NCI-H345 (cell line): ENCODE measurements around the gene ABLIM1.

ENCODE experiments used
- DNase-seq: peaks from one replicate; lab custom pipeline; 2025; lab: John Stamatoyannopoulos, UW

Gene ABLIM1

DNA sequence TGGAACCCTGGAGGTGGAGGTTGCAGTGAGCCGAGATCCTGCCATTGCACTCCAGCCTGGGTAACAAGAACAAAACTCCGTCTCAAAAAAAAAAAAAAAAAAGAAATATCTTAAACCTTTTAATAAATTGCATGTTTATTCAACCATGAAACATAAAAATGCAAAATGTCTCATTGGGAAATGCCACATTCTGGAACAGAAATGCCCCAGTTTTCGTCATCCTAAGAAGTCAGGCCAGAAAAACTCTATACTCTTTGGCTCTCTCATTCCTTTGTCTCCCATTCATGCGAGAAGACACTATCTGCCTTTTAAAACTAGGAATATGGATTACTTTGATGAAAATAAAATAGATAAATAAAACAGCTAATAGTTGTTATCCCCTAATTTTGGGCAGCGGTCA lies 21.5 kb upstream of the ABLIM1 start:
- DNase-seq: no peak

DNA sequence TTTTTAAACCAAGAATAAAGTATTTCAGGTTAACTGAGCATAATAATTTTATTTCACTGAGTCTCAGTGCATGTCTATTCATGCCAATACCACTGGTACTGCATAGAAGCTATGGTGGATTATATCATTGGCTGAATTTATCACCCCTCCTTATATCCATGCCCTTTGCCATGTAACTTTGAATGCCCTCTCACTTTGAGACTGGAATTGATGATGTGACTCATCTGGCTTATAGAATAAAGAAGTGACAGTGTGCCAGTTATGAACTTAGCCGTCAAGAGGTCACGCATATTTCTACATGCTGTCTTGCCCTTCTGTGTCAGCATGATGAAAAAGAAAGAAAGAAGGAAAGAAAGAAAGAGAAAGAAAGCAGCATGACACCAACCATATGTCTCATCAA lies 20.7 kb upstream of the ABLIM1 start:
- DNase-seq: no peak

DNA sequence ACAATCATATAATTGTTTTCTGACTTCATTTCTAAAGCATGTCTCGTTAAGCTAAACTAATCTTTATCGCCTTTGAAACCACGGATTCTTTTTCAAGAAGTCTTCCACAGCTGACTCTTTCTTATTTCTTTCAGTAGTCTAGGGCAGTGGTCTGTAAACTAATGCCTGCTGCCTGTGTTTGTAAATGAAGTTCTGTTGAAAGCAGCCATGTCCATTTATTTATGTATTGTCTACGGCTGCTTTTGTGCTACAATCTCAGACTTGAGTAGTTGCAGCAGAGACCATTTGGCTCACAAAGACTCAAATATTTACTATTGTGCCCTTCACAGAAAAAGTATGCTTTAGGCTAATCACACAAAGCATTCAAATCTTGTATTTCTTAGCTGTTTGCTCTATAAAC lies 20.3 kb upstream of the ABLIM1 start:
- DNase-seq: no peak

DNA sequence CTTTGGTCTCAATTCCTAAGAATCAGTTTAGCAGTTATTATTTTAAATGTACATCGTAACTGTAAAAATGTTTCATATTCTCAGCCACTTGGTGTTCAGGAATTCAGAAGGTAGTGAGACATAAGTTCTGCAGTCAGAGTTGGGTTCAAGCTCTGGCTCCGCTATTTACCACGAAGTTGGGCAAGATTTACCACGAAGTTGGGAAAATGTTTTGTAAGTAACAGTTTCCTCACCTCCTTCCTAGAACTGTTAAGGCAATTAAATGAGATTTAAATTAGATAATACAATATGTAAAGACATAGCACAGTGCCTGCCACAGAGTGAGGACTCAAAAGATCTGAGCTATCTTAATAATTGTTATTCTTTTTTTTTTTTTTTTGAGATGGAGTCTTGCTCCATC lies 16.3 kb upstream of the ABLIM1 start:
- no peak for DNase-seq

DNA sequence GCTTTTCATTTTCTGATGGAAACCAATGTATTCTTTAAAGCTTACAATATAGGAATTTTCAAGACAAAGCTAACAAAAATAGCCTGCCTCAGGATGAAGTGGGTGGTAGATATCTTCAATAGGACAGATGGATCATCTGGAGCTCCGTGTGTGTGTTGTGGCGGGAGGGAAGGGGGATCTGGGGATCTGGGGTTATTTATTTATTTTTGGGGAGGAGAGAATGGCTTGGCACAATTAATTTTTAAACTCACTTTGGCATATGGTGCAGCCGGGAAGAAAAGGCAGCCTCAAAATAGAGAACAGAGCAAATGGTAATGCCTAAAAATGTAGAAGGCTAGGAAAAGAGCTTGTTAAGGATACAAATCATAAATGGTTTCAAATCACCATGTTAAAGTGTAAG lies 11.6 kb upstream of the ABLIM1 start:
- no peak for DNase-seq

DNA sequence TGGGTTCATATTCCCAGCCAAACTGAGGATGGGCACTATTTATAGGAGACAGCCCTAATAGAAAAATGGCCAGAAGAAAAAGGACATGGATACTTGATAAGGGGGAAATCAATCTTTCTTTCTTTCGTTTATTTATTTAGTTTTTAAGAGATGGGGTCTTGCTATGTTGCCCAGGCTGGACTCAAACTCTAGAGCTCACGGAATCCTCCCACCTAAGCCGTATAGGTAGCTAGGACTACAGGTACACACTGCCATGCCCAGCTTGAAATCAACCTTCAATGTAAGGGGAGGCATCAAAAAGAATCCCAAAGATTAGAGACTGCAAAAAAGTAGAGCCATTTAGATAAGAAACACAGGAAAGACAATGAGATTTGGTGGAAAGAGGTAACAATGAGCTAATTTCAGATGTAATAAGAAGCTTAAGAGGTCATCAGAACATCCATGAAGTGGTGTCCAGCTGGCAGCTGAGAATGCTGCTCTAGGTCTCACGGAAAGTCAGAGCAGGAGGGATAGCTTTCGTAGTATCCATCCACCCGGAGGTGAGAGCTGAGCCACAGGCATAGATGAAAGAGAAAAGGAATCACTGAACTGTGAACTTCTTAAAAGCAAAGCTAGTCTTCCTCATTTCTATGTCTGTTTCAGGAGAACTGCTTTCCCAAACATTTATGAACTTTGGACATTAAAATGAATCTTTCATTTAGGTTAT lies 10.5 kb upstream of the ABLIM1 start:
- no peak for DNase-seq

DNA sequence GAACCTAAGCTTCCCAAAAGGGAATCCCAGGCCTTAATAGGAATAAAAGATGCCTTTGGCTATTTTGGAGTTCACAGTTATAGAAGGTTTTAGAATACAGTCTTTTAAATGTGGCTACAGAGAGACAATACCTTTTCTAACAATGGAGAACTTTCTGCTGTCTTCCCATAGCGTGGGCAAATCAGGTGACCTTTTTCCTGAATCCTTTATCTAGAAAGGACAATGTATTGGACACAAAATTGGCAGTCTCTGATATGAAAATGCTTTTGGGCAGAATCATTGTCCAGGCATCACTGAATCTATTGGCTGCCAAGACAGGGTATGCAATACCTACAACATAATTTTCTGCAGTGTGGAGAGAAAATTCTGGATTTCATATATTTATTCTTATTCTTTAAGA lies 7.8 kb upstream of the ABLIM1 start:
- DNase-seq: no peak

DNA sequence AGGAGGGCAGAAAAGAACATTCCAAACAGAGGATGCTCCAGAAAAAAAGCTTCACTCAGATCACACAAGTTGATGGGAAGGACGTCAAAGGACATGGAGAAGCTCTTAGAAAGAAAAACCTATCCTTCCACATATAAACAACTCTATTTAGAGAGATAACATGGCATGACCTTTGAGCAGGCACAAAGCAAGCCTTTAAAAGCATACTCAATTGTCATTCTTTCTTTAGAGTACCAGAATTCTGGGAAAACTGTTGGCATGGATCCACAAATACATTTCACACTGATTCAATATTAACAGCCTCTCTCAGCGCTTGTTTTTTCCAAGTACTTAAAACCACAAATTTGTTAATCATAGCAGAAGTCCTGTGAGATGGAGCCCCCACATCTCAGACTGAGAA lies 7.3 kb upstream of the ABLIM1 start:
- DNase-seq: peak; percentile 2

DNA sequence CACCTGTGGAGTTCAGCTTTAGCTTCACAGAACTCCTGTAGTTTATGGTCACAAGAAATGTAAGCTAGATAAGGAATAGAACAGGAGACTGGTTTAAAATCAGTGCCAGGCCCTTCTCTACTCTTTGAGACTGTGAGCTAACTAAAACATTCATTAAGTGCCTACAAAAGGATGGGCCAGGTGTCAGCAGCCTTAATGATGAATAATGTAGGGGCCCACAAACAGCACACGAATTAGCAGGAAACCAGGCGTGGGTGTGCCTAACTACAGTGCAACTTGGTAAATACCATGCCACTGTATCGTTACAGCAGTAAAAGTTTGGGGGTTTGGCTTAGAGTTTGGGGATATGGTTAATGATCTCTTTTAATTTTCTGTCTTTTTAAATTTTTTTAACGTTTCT lies 6.1 kb upstream of the ABLIM1 start:
- no peak for DNase-seq

DNA sequence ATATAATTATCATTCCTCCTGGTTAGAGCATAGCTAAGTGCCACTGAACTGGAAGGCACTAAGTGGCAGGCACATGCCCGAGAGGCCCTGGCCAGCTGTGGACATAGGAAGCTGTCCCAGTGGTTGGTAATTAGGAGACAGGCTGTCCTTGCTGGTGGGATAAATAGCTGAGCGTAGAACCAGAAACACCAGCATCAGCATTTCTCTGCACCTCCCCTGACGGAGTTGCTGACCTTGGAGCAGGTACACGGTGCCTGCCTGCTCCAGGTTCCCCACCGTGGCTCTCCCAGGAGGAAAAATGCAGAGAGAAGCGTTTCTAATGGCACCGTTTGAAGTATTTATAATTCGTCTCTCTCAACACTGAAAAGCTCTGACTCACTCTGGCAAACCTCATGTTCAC lies 5.6 kb upstream of the ABLIM1 start:
- no peak for DNase-seq

DNA sequence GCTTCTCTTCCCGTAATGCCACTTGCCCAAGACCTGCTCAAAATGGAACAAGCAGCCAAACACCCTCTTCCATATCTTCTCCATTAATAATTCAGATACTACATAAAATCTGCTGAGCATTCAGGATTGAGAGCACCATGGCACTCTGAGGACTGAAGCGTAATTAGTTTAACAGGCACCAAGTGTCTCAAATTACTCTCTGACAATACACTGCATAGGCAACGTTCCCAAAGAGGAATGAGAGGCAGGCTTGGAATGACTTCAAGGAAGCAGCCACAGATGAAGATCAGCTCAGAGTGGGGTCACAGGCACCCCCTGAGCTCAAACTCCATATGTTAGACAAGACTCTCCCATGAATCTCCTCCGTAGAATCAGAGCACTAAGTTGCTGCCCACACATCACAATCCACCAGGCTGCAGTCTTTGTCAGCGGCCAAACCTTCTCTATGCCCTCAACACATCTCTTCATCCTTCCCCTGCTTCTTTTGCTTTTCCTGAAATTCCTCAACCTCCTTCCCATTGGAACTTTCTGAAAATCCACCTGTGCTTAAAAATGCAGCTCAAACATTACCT lies 4.7 kb upstream of the ABLIM1 start:
- no peak for DNase-seq

DNA sequence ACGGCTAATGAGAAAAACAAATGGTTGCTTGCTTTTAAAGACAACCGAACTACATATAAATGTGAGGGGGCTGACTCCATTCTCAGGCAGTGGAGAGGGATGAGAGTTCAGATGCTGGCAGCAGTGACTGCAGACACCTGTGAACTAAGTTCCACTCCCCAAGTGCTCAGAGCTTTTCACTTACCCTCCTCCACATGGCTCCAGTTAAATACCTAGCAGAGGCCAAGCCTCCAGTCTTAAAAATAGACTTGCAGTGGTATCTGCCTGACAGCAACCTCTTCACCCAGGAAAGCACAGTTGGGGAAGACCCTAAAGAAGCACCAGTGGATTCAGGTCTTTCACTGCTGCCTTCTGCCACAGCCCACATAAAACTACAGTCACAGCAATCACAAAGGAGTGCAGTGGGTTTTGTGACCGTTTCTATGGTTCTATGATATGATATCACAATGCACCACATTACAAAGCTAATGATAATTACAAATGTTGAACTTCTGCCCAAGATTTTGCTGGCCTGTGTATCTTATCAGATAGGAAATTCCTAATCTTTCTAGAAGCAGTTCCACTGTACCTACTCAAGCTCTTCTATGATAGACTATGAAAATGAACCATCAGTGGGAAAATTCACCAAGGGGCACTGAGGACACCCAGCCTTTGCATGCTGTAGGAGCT lies 3.3 kb upstream of the ABLIM1 start:
- no peak for DNase-seq

DNA sequence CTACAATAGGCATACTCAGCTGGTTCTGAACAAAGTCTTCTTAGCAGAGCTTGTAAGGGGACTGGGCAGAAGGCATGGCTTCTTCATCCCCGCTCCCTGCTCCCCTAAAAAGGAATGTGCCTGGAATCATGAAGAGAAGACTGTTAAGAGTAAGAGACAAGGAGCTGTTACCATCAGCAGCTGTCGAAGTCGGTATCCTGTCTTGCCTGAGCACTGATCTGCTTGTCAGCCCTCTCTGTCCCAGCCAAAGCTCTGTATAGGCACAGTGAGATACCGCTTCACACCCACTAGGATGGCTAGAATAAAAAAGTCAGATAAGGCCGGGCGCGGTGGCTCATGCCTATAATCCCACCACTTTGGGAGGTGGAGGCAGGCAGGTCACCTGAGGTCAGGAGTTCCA lies 2.4 kb downstream of the ABLIM1 start:
- DNase-seq: no peak

DNA sequence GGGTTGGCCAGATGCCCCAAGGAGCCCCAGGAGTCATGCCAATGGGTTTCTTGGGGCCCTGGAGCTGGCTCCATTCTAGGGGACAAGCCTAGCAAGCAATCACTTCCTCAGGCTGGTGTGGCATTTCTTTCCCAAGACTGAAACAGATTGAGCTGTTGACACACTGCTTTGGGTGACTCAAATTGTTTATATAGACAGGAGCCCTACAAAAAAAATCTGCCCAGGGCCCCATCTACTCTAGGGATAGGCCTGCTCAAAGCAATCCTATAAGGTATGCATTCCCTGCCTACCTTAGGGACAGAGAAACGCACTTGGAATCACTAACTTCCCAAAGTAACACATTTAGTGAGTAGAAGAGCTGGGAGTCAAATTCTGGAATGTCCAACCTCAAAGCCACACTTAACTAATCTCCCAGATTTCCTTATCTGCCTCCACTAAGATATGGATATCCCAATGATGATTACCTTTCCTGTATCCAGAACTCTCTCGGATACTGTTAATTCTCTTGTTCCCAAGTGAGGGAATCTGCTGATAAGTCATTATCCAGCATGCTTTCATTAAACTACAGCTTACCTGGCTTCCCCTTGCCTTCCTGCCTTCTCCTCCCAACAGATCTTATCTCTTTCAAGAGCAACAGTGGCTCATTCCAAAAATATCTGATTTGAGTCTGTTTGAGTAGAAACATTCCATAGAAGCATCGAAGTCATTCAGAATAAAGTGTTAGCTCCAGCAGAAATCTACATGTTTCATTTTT lies 3.1 kb downstream of the ABLIM1 start:
- no peak for DNase-seq

DNA sequence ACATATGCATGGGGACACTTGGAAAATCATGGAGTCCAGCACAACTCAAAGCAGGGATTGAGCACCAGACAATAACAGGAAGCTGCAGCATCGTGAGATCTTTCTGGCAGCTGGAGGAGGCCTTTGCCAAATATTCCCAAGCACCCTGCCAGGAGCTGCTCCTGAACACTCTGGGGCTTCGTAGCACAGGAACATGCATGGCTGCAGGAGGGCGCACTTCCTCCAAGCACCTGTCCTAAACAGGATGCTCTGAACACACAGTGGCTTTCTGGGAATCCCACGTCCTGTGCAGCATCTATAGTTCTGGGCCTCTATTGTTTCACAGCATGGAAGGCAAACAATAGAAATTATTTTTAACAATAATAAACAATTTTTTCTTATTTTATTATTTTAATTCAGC lies 4.1 kb downstream of the ABLIM1 start:
- DNase-seq: peak; percentile 21

DNA sequence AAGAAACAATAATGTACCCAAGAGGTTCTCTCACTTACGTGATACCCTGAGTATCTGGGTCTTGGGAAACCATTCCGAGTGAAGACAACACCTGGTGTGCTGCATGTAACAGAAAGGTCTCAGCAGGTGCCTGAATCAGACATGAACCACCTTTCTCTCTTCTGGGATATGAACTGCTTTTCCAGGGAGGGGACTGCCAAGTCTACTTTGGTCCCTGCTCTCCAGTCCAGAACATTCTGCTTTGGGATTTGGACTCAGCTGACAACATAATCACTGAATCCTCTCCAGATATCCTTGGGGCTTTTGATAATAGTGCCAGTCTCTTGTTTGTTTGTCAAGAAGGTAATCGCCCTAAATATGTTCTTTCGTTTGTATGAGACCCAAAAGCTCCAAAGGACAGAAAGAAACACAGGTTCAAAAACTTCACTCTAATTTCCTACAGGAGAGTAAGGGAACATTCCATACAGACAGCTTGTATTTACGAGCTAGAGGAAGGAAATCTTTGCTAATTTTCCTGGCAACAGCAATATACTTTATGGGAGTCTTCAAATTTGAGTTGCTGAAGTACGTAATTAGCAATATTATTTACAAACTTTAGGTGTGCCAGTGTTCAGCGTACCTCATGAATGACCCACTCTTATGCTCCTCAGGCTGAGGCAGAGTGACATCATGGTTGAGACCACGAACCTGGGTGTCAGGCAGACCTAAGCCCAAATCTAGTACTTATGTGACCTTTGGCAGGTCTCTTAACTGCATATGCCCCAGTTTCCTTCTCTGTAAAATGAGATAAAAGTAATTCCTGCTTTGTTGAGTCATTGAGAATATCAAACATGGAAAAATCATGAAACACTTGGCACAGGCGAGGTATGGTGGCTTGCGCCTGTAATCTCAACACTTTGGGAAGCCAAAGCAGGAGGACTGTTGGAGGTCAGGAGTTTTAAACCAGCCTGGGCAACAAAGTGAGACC lies 5.4 kb downstream of the ABLIM1 start:
- DNase-seq: no peak

DNA sequence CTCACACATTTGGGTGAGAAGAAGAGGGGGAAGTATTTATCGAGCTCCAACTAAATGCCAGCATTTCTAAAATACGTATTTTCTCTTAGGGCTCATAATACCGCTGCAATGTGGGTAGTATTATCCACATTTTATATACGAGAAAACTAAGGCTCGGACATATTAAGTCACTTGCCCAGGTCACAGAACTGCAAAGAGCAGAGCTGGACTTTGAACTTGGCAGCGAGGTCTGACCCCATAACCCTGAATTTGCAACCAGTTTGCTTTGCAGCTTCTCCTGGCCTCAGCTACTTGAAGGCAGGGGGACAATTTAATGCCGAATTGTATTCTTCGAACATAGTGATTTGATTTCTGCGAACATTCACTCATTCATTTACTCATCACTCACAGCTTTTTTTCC lies 7.2 kb downstream of the ABLIM1 start:
- no peak for DNase-seq

DNA sequence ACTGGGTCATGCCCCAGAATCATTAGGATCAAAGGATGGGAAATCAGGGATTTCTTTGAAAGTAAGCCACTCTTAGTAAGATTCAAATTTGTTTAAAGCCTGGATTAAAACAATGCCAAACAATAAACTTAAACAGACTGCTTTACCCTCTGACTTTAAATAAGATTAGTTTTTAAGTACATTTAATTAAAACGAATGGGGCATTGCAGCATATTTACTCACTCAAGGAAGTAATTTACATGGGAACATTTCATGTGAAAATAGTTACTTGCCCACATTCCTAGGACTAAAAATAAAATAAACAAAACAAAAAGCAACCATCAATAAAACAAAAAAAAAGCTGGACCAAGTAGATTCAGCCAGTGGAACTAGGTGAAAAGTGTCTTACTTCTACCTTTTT lies 7.8 kb downstream of the ABLIM1 start:
- DNase-seq: no peak

DNA sequence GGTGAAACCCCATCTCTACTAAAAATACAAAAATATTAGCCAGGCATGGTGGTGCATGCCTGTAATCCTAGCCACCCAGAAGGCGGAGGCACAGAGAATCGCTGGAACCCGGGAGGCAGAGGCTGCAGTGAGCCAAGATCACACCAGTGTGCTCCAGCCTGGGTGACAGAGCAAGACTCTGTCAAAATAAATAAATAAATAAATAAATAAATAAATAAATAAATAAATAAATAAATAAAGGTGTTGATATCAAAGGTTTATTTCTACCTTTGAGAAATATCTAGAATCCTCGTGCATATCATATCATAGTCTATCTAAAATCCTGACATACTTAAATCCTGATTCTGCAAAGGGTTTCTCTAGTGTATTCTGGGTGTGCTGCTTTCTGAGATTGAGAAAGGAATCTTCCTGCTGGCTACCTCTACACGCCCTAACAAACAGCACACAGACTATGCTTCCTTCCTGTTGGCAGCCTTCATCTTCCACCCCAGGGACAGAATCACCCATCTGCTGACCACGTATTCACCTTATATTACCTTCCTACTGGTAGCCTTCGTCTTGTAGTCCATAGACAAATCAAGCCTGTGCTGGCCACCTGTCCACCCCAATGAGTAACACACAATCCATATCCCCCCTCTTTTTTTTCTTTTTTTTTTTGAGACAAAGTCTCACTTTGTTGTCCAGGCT lies 8.7 kb downstream of the ABLIM1 start:
- no peak for DNase-seq

DNA sequence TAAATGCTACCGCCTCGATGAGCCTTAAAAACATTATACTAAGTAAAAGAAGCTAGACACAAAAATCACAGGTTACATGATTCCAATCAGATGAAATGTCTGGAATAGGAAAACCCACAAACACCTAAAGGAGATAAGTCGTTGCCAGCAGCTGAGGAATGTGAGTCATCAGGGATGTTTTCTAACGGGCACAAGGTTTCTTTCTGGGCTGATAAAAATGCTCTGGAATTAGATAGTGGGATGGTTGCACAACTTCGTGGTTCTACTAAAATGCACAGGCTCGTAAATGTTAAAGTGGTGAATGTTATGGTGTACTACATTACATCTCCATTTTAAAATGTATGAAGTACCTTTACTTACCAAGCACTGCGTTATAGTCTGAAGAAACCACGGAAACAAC lies 9.7 kb downstream of the ABLIM1 start:
- DNase-seq: no peak

DNA sequence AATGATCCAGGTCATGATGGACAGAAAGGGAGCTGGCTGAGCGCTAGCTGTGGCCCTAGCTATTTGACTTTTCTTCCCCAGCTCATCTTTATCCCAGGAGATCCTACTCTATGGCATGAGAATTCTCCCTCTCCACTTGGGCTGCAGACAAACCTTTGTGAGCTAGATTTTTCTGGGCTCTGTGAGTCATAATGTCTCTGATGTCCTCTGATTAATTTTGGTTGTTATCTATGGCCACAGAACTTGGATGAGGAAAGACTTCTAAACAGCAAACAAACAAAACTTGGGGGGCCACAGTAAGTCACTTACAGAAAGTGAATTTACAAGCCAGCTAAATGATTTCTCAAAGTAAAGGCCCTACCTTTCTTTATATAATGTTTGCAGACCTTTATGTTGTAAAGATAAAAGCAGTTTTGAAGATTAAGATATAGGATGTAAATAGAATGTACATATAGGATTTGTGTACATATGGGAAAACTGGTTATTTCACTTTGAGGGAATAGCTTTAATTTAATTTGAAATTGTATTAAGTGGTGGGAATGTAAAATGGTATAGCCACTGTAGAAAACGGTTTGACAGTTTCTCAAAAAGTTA lies 10.4 kb downstream of the ABLIM1 start:
- DNase-seq: no peak
